Measurements from ENCODE around the gene GPR33. TPM values are rescaled to one million over a fixed set of nuclear protein-coding genes. Genes with fewer than 3 reads are reported as not detected.

Gene GPR33
- total RNA-seq, 1 experiment from 2014 or later: not detected

DNA sequence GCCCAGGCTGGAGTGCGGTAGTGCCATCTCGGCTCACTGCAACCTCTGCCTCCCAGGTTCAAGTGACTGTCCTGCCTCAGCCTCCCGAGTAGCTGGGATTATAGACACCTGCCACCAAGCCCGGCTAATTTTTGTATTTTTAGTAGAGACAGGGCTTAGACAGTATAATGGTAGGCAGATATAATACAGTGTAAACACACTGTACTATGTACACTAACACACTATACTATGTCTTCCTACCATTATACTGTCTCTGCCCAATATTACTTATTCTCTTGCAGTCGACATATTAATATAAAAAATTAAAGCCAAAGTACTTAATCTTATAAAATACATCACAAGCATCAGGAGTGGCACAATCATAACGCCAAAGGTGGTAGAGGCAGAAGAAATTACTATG, 45.6 kb downstream of the GPR33 start:
- ChIA-PET POLR2A (no interaction called here), CTCF (no interaction called here)
- Mint-ChIP-seq H3K27ac (no peak overlapping the region), H3K27me3 (ENCODE audit: low read depth) (no peaks in the 10 kb centered on the region), H3K4me1 (no peaks in the 10 kb centered on the region), H3K36me3 (peaks cover 23% of the 10 kb centered on the region), H3K4me3 (no peak overlapping the region), H3K9me3 (peaks cover 19% of the 10 kb centered on the region)
- ATAC-seq (no peak), DNase-seq (ENCODE audit: low spot score) (no peak)
- TF ChIP-seq ZNF423 (CRISPR knock-in tag; IDR thresholded peaks at IDR 0.05): no peak
- TF ChIP-seq, protein P1, sequence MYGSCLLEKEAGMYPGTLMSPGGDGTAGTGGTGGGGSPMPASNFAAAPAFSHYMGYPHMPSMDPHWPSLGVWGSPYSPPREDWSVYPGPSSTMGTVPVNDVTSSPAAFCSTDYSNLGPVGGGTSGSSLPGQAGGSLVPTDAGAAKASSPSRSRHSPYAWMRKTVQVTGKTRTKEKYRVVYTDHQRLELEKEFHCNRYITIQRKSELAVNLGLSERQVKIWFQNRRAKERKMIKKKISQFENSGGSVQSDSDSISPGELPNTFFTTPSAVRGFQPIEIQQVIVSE (CRISPR knock-in tag; IDR thresholded peaks at IDR 0.05; ENCODE audit: borderline replicate concordance): no peak
- TF ChIP-seq, protein P2, sequence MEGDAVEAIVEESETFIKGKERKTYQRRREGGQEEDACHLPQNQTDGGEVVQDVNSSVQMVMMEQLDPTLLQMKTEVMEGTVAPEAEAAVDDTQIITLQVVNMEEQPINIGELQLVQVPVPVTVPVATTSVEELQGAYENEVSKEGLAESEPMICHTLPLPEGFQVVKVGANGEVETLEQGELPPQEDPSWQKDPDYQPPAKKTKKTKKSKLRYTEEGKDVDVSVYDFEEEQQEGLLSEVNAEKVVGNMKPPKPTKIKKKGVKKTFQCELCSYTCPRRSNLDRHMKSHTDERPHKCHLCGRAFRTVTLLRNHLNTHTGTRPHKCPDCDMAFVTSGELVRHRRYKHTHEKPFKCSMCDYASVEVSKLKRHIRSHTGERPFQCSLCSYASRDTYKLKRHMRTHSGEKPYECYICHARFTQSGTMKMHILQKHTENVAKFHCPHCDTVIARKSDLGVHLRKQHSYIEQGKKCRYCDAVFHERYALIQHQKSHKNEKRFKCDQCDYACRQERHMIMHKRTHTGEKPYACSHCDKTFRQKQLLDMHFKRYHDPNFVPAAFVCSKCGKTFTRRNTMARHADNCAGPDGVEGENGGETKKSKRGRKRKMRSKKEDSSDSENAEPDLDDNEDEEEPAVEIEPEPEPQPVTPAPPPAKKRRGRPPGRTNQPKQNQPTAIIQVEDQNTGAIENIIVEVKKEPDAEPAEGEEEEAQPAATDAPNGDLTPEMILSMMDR (IDR thresholded peaks at IDR 0.05): no peak
- TF ChIP-seq TCF7 (CRISPR knock-in tag; IDR thresholded peaks at IDR 0.05; ENCODE audit: low read depth): no peak
- TF ChIP-seq, protein P3, sequence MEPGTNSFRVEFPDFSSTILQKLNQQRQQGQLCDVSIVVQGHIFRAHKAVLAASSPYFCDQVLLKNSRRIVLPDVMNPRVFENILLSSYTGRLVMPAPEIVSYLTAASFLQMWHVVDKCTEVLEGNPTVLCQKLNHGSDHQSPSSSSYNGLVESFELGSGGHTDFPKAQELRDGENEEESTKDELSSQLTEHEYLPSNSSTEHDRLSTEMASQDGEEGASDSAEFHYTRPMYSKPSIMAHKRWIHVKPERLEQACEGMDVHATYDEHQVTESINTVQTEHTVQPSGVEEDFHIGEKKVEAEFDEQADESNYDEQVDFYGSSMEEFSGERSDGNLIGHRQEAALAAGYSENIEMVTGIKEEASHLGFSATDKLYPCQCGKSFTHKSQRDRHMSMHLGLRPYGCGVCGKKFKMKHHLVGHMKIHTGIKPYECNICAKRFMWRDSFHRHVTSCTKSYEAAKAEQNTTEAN (CRISPR knock-in tag; IDR thresholded peaks at IDR 0.05): no peak
- no peak for TF ChIP-seq TEAD1 (CRISPR knock-in tag; IDR thresholded peaks at IDR 0.05)
- TF ChIP-seq RORB (CRISPR knock-in tag; IDR thresholded peaks at IDR 0.05): no peak
- TF ChIP-seq ELF4 (CRISPR knock-in tag; IDR thresholded peaks at IDR 0.05; ENCODE audit: low read depth): no peak
- no peak for TF ChIP-seq ZNF232 (CRISPR knock-in tag; IDR thresholded peaks at IDR 0.05)
- TF ChIP-seq, protein P4, sequence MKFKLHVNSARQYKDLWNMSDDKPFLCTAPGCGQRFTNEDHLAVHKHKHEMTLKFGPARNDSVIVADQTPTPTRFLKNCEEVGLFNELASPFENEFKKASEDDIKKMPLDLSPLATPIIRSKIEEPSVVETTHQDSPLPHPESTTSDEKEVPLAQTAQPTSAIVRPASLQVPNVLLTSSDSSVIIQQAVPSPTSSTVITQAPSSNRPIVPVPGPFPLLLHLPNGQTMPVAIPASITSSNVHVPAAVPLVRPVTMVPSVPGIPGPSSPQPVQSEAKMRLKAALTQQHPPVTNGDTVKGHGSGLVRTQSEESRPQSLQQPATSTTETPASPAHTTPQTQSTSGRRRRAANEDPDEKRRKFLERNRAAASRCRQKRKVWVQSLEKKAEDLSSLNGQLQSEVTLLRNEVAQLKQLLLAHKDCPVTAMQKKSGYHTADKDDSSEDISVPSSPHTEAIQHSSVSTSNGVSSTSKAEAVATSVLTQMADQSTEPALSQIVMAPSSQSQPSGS (CRISPR knock-in tag; IDR thresholded peaks at IDR 0.05; ENCODE audit: borderline replicate concordance, low read depth): no peak
- no peak for TF ChIP-seq SMAD3 (CRISPR knock-in tag; IDR thresholded peaks at IDR 0.05; ENCODE audit: borderline replicate concordance)
- TF ChIP-seq, protein P5, sequence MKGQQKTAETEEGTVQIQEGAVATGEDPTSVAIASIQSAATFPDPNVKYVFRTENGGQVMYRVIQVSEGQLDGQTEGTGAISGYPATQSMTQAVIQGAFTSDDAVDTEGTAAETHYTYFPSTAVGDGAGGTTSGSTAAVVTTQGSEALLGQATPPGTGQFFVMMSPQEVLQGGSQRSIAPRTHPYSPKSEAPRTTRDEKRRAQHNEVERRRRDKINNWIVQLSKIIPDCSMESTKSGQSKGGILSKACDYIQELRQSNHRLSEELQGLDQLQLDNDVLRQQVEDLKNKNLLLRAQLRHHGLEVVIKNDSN (CRISPR knock-in tag; IDR thresholded peaks at IDR 0.05): no peak
- TF ChIP-seq NFYB (CRISPR knock-in tag; conservative IDR thresholded peaks at IDR 0.05; ENCODE audit: low read depth): no peak
- TF ChIP-seq TEAD4 (CRISPR knock-in tag; IDR thresholded peaks at IDR 0.05): no peak
- TF ChIP-seq, protein P6, sequence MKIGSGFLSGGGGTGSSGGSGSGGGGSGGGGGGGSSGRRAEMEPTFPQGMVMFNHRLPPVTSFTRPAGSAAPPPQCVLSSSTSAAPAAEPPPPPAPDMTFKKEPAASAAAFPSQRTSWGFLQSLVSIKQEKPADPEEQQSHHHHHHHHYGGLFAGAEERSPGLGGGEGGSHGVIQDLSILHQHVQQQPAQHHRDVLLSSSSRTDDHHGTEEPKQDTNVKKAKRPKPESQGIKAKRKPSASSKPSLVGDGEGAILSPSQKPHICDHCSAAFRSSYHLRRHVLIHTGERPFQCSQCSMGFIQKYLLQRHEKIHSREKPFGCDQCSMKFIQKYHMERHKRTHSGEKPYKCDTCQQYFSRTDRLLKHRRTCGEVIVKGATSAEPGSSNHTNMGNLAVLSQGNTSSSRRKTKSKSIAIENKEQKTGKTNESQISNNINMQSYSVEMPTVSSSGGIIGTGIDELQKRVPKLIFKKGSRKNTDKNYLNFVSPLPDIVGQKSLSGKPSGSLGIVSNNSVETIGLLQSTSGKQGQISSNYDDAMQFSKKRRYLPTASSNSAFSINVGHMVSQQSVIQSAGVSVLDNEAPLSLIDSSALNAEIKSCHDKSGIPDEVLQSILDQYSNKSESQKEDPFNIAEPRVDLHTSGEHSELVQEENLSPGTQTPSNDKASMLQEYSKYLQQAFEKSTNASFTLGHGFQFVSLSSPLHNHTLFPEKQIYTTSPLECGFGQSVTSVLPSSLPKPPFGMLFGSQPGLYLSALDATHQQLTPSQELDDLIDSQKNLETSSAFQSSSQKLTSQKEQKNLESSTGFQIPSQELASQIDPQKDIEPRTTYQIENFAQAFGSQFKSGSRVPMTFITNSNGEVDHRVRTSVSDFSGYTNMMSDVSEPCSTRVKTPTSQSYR (CRISPR knock-in tag; IDR thresholded peaks at IDR 0.05): no peak
- no peak for TF ChIP-seq PRRX2 (CRISPR knock-in tag; IDR thresholded peaks at IDR 0.05)

DNA sequence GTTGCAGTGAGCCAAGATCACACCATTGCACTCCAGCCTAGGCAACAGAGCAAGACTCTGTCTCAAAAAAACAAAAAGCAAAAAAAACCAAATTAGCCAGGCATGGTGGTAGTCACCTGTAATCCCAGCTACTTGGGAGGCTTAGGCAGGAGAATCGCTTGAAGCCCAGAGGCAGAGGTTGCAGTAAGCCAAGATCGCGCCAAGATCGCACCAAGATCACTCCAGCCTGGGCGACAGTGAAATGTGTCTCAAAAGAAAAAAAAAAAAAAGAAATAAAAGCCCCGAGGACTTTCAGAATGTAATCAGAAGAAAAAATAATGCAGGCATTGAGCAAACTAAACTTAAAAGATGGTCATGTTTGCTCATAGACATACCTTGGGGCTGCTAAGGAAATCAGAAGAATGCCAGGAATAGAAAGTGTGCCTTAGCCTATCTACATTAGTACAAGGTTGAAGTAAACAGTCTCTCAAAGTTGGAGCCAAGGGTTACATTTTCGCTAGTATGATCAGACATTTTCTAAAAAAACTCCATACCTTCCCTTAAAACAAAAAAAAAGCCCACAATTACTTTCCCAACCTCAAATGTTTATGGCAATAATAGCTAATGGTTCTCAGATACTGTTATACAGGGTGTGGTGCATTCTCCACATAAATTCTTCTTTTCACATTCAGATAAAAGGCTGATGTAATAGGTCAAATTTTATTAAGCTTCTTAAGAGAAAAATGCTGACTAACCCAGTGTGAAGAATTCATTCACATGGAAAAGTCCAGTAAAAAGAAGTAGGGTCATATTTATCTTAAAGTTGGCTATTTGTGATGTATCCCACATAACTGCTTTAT, 46.3 kb downstream of the GPR33 start:
- POLR2A ChIA-PET: no interaction called here
- no peak for DNase-seq (ENCODE audit: low spot score)
- CTCF ChIA-PET: no interaction called here
- Mint-ChIP-seq H3K36me3 (peaks cover 23% of the 10 kb centered on the region), H3K4me1 (no peaks in the 10 kb centered on the region), H3K27ac (no peak overlapping the region), H3K4me3 (no peak overlapping the region), H3K9me3 (peaks cover 20% of the 10 kb centered on the region), H3K27me3 (ENCODE audit: low read depth) (no peaks in the 10 kb centered on the region)
- no peak for ATAC-seq
- TF ChIP-seq ATF1 (CRISPR knock-in tag; IDR thresholded peaks at IDR 0.05) (no peak), JUN (CRISPR knock-in tag; IDR thresholded peaks at IDR 0.05) (no peak), OVOL2 (CRISPR knock-in tag; IDR thresholded peaks at IDR 0.05; ENCODE audit: borderline replicate concordance) (no peak)
- TF ChIP-seq, protein P1 (CRISPR knock-in tag; IDR thresholded peaks at IDR 0.05; ENCODE audit: borderline replicate concordance): no peak
- TF ChIP-seq, protein P7, sequence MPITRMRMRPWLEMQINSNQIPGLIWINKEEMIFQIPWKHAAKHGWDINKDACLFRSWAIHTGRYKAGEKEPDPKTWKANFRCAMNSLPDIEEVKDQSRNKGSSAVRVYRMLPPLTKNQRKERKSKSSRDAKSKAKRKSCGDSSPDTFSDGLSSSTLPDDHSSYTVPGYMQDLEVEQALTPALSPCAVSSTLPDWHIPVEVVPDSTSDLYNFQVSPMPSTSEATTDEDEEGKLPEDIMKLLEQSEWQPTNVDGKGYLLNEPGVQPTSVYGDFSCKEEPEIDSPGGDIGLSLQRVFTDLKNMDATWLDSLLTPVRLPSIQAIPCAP (CRISPR knock-in tag; IDR thresholded peaks at IDR 0.05): no peak
- TF ChIP-seq, protein P8, sequence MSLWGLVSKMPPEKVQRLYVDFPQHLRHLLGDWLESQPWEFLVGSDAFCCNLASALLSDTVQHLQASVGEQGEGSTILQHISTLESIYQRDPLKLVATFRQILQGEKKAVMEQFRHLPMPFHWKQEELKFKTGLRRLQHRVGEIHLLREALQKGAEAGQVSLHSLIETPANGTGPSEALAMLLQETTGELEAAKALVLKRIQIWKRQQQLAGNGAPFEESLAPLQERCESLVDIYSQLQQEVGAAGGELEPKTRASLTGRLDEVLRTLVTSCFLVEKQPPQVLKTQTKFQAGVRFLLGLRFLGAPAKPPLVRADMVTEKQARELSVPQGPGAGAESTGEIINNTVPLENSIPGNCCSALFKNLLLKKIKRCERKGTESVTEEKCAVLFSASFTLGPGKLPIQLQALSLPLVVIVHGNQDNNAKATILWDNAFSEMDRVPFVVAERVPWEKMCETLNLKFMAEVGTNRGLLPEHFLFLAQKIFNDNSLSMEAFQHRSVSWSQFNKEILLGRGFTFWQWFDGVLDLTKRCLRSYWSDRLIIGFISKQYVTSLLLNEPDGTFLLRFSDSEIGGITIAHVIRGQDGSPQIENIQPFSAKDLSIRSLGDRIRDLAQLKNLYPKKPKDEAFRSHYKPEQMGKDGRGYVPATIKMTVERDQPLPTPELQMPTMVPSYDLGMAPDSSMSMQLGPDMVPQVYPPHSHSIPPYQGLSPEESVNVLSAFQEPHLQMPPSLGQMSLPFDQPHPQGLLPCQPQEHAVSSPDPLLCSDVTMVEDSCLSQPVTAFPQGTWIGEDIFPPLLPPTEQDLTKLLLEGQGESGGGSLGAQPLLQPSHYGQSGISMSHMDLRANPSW (CRISPR knock-in tag; conservative IDR thresholded peaks at IDR 0.05; ENCODE audit: low read depth): no peak
